Common myeloid progenitor, CD34-positive (primary cell): ENCODE data around the gene SERPINI1.

Experiments used
- CTCF ChIA-PET: fragments of 350-600 bp; sonication (Branson Sonifier 250); formaldehyde crosslinking; loops from one replicate; lab custom pipeline; 2021; ENCODE audit warnings: antibody characterized with exemption; lab: Charles Lee
- POLR2A ChIA-PET: fragments of 350-600 bp; sonication (Branson Sonifier 250); formaldehyde crosslinking; loops from one replicate; lab custom pipeline; 2021; ENCODE audit warnings: antibody characterized with exemption; lab: Charles Lee
- DNase-seq, 3 donors: peaks; one replicate each; pipeline versions ENCODE4 v3.0.0 to v3.0.0-alpha.2; 2013
- H3K27ac ChIP-seq, 2 experiments: 1 replicate in 1 of 2; 2 replicates in 1 of 2; pipeline ENCODE4 v1.7.0; 2013; ENCODE audit warnings: inconsistent platforms in 2 of 2, low read length in 2 of 2, mild to moderate bottlenecking in 2 of 2, low read depth in 1 of 2, moderate library complexity in 1 of 2; ENCODE audit not compliant: severe bottlenecking in 2 of 2, insufficient read depth in 1 of 2, poor library complexity in 1 of 2
- H3K27me3 ChIP-seq, 5 experiments: replicated peaks in 2 of 5; 1 replicate in 3 of 5; 2 replicates in 2 of 5; pipeline versions ENCODE4 v1.6.1 to v1.7.0; 2013; ENCODE audit warnings: low read length in 4 of 5, mild to moderate bottlenecking in 2 of 5, moderate library complexity in 2 of 5, inconsistent platforms in 1 of 5; ENCODE audit not compliant: insufficient read depth in 5 of 5, control insufficient read depth in 4 of 5
- H3K36me3 ChIP-seq, 4 experiments: 1 replicate in 2 of 4; 2 replicates in 2 of 4; pipeline versions ENCODE4 v1.6.1 to v1.7.0; 2013; ENCODE audit warnings: low read length in 3 of 4, control low read depth in 1 of 4, mild to moderate bottlenecking in 1 of 4; ENCODE audit not compliant: control insufficient read depth in 4 of 4, insufficient read depth in 4 of 4
- H3K4me1 ChIP-seq, 4 experiments: 1 replicate in 3 of 4; 2 replicates in 1 of 4; pipeline versions ENCODE4 v1.6.1 to v1.7.1; 2013; ENCODE audit warnings: low read length in 3 of 4, mild to moderate bottlenecking in 3 of 4, control low read depth in 1 of 4, inconsistent platforms in 1 of 4, moderate library complexity in 1 of 4; ENCODE audit not compliant: control insufficient read depth in 4 of 4, insufficient read depth in 4 of 4; ENCODE audit errors: control extremely low read depth in 1 of 4
- H3K4me3 ChIP-seq, 7 experiments: 1 replicate in 4 of 7; 2 replicates in 3 of 7; pipeline versions ENCODE4 v1.5.1 to v1.7.0; 2013; ENCODE audit warnings: mild to moderate bottlenecking in 7 of 7, low read length in 6 of 7, moderate library complexity in 6 of 7, inconsistent platforms in 2 of 7, low read depth in 2 of 7, control low read depth in 1 of 7; ENCODE audit not compliant: insufficient read depth in 4 of 7, control insufficient read depth in 1 of 7; ENCODE audit errors: extremely low read depth in 1 of 7
- H3K9me3 ChIP-seq, 5 experiments: 1 replicate in 4 of 5; 2 replicates in 1 of 5; pipeline versions ENCODE4 v1.6.1 to v1.7.1; 2013; ENCODE audit warnings: low read length in 4 of 5, mild to moderate bottlenecking in 2 of 5, inconsistent platforms in 1 of 5, low read depth in 1 of 5, moderate library complexity in 1 of 5; ENCODE audit not compliant: control insufficient read depth in 4 of 5, insufficient read depth in 2 of 5; ENCODE audit errors: control extremely low read depth in 1 of 5
- WGBS: methylation state at CpG from one replicate; pipeline ENCODE4 v1.1.5; 2013; ENCODE audit not compliant: insufficient coverage; 5-methylcytosine and 5-hydroxymethylcytosine counted together

Gene SERPINI1

GRCh38 chr3:167709690-167710089, 25.8 kb upstream of the SERPINI1 start:
- Histone ChIP-seq H3K27me3 (no peaks in the 10 kb centered on the region), H3K9me3 (peaks cover 0 to 8% (median 0%) of the 10 kb centered on the region in 5 experiments), H3K27ac (no peak overlapping the region), H3K36me3 (peaks cover 18 to 38% (median 28%) of the 10 kb centered on the region in 4 experiments), H3K4me3 (no peak overlapping the region), H3K4me1 (no peaks in the 10 kb centered on the region)
- CTCF ChIA-PET: interaction anchor here (0.6 to 1.0 kb wide), 2 partner anchors 9 to 25 kb away, joined by 3 to 6 read pairs; no protein-coding TSS in a partner anchor
- POLR2A ChIA-PET: no interaction called here
- WGBS: 100% methylated on average over 4 of the region's 4 CpGs
- DNase-seq: no peak

- Histone ChIP-seq H3K4me1 (no peaks in the 10 kb centered on the region), H3K27me3 (no peaks in the 10 kb centered on the region), H3K4me3 (no peak overlapping the region), H3K27ac (no peak overlapping the region), H3K9me3 (peaks cover 0 to 8% (median 0%) of the 10 kb centered on the region in 5 experiments), H3K36me3 (peaks cover 18 to 35% (median 33%) of the 10 kb centered on the region in 4 experiments)
- ChIA-PET POLR2A (no interaction called here), CTCF (interaction anchor here (1.0 kb wide), 1 partner anchor 26 kb away, joined by 6 read pairs; no protein-coding TSS in a partner anchor)
- DNase-seq: no peak
These were observed 25.0 kb upstream of the SERPINI1 start for GRCh38 chr3:167710552-167710951.

- Histone ChIP-seq H3K4me1 (no peaks in the 10 kb centered on the region), H3K36me3 (peaks cover 12 to 43% (median 33%) of the 10 kb centered on the region in 4 experiments), H3K27me3 (no peaks in the 10 kb centered on the region), H3K9me3 (peaks cover 0 to 8% (median 0%) of the 10 kb centered on the region in 5 experiments), H3K4me3 (no peak overlapping the region), H3K27ac (no peak overlapping the region)
- no CpG with 5 or more reads among the region's 1 CpG for WGBS
- POLR2A ChIA-PET: no interaction called here
- no peak for DNase-seq
- CTCF ChIA-PET: interaction anchor here (1.1 kb wide), 1 partner anchor 31 kb away, joined by 3 read pairs; no protein-coding TSS in a partner anchor
These were observed 24.1 kb upstream of the SERPINI1 start for GRCh38 chr3:167711439-167711838.

- POLR2A ChIA-PET: no interaction called here
- Histone ChIP-seq H3K27me3 (no peaks in the 10 kb centered on the region), H3K27ac (no peak overlapping the region), H3K36me3 (peaks cover 20 to 47% (median 33%) of the 10 kb centered on the region in 4 experiments), H3K9me3 (peaks cover 0 to 8% (median 0%) of the 10 kb centered on the region in 5 experiments), H3K4me3 (no peak overlapping the region), H3K4me1 (no peaks in the 10 kb centered on the region)
- no peak for DNase-seq
- WGBS: no CpG with 5 or more reads among the region's 3 CpGs
- CTCF ChIA-PET: interaction anchor here (1.1 kb wide), 2 partner anchors 9 to 32 kb away, joined by 3 to 5 read pairs; no protein-coding TSS in a partner anchor
These were observed 23.1 kb upstream of the SERPINI1 start for GRCh38 chr3:167712445-167712844.

- peaks cover 30 to 58% (median 40%) of the 10 kb centered on the region in 4 experiments for H3K36me3 ChIP-seq
- no peaks in the 10 kb centered on the region for H3K27me3 ChIP-seq
- no peak overlapping the region for H3K4me3 ChIP-seq
- H3K9me3 ChIP-seq: peaks cover 0 to 11% (median 3%) of the 10 kb centered on the region in 5 experiments
- POLR2A ChIA-PET: no interaction called here
- DNase-seq: no peak
- H3K27ac ChIP-seq: no peak overlapping the region
- CTCF ChIA-PET: no interaction called here
- no CpG with 5 or more reads among the region's 1 CpG for WGBS
- H3K4me1 ChIP-seq: peaks cover 0 to 1% (median 0%) of the 10 kb centered on the region in 4 experiments
These were observed 20.6 kb upstream of the SERPINI1 start for GRCh38 chr3:167714871-167715270.

GRCh38 chr3:167716920-167717319, 18.6 kb upstream of the SERPINI1 start:
- Histone ChIP-seq H3K27ac (no peak overlapping the region), H3K9me3 (peaks cover 0 to 11% (median 3%) of the 10 kb centered on the region in 5 experiments), H3K4me3 (no peak overlapping the region), H3K27me3 (no peaks in the 10 kb centered on the region), H3K36me3 (peaks cover 28 to 49% (median 34%) of the 10 kb centered on the region in 4 experiments), H3K4me1 (peaks cover 0 to 3% (median 0%) of the 10 kb centered on the region in 4 experiments)
- POLR2A ChIA-PET: no interaction called here
- DNase-seq: no peak
- CTCF ChIA-PET: interaction anchor here (1.1 kb wide), 1 partner anchor 15 kb away, joined by 3 read pairs; no protein-coding TSS in a partner anchor
- WGBS: 75% methylated on average over 1 of the region's 2 CpGs

- Histone ChIP-seq H3K27ac (no peak overlapping the region), H3K4me1 (peaks cover 0 to 17% (median 6%) of the 10 kb centered on the region in 4 experiments), H3K9me3 (peaks cover 0 to 11% (median 3%) of the 10 kb centered on the region in 5 experiments), H3K27me3 (no peaks in the 10 kb centered on the region), H3K36me3 (peaks cover 26 to 53% (median 40%) of the 10 kb centered on the region in 4 experiments), H3K4me3 (no peak overlapping the region)
- no CpG with 5 or more reads among the region's 1 CpG for WGBS
- ChIA-PET CTCF (interaction anchor here (1.2 kb wide), 1 partner anchor 15 kb away, joined by 3 read pairs; no protein-coding TSS in a partner anchor), POLR2A (interaction anchor here (0.5 kb wide), 1 partner anchor 10 kb away, joined by 4 read pairs; no protein-coding TSS in a partner anchor)
- no peak for DNase-seq
These were observed 16.9 kb upstream of the SERPINI1 start for GRCh38 chr3:167718582-167718981.
